HepG2 (cell line): Measurements from ENCODE around the gene FAM120C. TPM values are rescaled to one million over a fixed set of nuclear protein-coding genes. Genes with fewer than 3 reads are reported as not detected.
A peak's percentile ranks its signal among the peaks of the same experiment; 100 is the strongest.

ENCODE experiments used
- CEBPB ChIP-seq: IDR thresholded peaks from 2 replicates; pipeline ENCODE4 v1.6.1; 2011; ENCODE audit warnings: low read depth, low read length, improper control_type of control experiment, borderline replicate concordance
- SSRP1 ChIP-seq: IDR thresholded peaks from 2 replicates; pipeline ENCODE4 v1.6.1; 2016; ENCODE audit warnings: control low read depth
- TP53 ChIP-seq: sonication (generic); formaldehyde crosslinking; conservative IDR thresholded peaks from 2 replicates; pipeline ENCODE4 v1.4.0; 2020; ENCODE audit warnings: missing genetic modification reagents
- ZBTB14 ChIP-seq: sonication (generic); formaldehyde crosslinking; IDR thresholded peaks from 2 replicates; pipeline ENCODE4 v1.4.0; 2020; ENCODE audit warnings: missing genetic modification reagents
- polyA plus RNA-seq, 8 experiments: library from polyadenylated mRNA; depleted of rRNA in 3 of 8; stranded (reverse) in 7 of 8; unstranded in 1 of 8; fragments of >200 nt; fragmentation: Illumina TruSeq in 4 of 8; extraction: Trizol in 4 of 8; gene quantifications; 2 replicates each; pipeline versions ENCODE4 v1.2.1 to v1.2.3, GENCODE V29; 2011 to 2016; ENCODE audit warnings: low read depth in 4 of 8, missing spikeins in 1 of 8, mixed read lengths in 1 of 8; ENCODE audit not compliant: insufficient read depth in 1 of 8
- total RNA-seq, 5 experiments: library from RNA; depleted of rRNA; stranded (reverse); fragments of >200 nt; fragmentation: Illumina TruSeq; extraction: Trizol; gene quantifications; 2 replicates each; pipeline ENCODE4 v1.2.3, GENCODE V29; 2016; ENCODE audit warnings: low read depth in 1 of 5
- TF ChIP-seq, protein P1 (sequence below): sonication (generic); formaldehyde crosslinking; IDR thresholded peaks from 2 replicates; pipeline ENCODE4 v1.5.1; 2020; ENCODE audit warnings: mild to moderate bottlenecking, missing genetic modification reagents, borderline replicate concordance
- TF ChIP-seq, protein P2 (sequence below): sonication (generic); formaldehyde crosslinking; IDR thresholded peaks from 2 replicates; pipeline ENCODE4 v1.9.0; 2021; ENCODE audit warnings: missing genetic modification reagents, borderline replicate concordance

FAM120C gene
- total and polyA plus RNA-seq, 2 of the 13 experiments (the other 11 are each of a cell fraction or from before 2014, with no cell fraction given): 4.6 to 7.4 TPM

DNA sequence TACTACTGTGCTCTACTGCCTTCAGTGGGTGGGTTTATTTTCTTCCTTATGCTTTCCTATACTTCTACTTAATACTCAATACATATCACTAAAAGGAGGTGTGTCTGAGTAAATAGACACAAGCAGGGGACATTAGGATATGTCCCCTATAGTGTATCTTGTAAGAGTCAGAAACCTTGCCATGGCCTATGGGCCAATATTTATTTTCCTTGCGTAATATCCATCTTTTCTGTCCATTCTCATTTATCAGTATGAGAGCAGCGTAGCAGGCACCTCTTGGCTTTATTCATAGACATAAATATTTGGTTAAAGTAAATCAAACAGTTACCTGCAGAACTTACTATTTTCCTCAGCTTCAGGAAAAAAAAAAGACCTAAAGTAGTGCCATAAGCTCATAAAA is 92.2 kb downstream of the FAM120C start (continued):
- TF ChIP-seq, protein P1, sequence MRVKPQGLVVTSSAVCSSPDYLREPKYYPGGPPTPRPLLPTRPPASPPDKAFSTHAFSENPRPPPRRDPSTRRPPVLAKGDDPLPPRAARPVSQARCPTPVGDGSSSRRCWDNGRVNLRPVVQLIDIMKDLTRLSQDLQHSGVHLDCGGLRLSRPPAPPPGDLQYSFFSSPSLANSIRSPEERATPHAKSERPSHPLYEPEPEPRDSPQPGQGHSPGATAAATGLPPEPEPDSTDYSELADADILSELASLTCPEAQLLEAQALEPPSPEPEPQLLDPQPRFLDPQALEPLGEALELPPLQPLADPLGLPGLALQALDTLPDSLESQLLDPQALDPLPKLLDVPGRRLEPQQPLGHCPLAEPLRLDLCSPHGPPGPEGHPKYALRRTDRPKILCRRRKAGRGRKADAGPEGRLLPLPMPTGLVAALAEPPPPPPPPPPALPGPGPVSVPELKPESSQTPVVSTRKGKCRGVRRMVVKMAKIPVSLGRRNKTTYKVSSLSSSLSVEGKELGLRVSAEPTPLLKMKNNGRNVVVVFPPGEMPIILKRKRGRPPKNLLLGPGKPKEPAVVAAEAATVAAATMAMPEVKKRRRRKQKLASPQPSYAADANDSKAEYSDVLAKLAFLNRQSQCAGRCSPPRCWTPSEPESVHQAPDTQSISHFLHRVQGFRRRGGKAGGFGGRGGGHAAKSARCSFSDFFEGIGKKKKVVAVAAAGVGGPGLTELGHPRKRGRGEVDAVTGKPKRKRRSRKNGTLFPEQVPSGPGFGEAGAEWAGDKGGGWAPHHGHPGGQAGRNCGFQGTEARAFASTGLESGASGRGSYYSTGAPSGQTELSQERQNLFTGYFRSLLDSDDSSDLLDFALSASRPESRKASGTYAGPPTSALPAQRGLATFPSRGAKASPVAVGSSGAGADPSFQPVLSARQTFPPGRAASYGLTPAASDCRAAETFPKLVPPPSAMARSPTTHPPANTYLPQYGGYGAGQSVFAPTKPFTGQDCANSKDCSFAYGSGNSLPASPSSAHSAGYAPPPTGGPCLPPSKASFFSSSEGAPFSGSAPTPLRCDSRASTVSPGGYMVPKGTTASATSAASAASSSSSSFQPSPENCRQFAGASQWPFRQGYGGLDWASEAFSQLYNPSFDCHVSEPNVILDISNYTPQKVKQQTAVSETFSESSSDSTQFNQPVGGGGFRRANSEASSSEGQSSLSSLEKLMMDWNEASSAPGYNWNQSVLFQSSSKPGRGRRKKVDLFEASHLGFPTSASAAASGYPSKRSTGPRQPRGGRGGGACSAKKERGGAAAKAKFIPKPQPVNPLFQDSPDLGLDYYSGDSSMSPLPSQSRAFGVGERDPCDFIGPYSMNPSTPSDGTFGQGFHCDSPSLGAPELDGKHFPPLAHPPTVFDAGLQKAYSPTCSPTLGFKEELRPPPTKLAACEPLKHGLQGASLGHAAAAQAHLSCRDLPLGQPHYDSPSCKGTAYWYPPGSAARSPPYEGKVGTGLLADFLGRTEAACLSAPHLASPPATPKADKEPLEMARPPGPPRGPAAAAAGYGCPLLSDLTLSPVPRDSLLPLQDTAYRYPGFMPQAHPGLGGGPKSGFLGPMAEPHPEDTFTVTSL (CRISPR knock-in tag): no peak
- TF ChIP-seq CEBPB: peak; percentile 60; the same call in 1 of the 2 replicates
- TF ChIP-seq TP53: no peak
- TF ChIP-seq ZBTB14 (CRISPR knock-in tag): no peak
- no peak for TF ChIP-seq SSRP1 (CRISPR knock-in tag)
- TF ChIP-seq, protein P2, sequence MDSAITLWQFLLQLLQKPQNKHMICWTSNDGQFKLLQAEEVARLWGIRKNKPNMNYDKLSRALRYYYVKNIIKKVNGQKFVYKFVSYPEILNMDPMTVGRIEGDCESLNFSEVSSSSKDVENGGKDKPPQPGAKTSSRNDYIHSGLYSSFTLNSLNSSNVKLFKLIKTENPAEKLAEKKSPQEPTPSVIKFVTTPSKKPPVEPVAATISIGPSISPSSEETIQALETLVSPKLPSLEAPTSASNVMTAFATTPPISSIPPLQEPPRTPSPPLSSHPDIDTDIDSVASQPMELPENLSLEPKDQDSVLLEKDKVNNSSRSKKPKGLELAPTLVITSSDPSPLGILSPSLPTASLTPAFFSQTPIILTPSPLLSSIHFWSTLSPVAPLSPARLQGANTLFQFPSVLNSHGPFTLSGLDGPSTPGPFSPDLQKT: no peak
